ENCODE data around the gene INAVA. TPM values are rescaled to one million over a fixed set of nuclear protein-coding genes. Genes with fewer than 3 reads are reported as not detected.
"Not testable (repeated sequence)": the region's sequence is repeated elsewhere in the genome, so short reads cannot be mapped to it uniquely, and the experiment has no call there.

Gene INAVA
- total RNA-seq, 1 donor from 2014 or later = 9.0 TPM

DNA sequence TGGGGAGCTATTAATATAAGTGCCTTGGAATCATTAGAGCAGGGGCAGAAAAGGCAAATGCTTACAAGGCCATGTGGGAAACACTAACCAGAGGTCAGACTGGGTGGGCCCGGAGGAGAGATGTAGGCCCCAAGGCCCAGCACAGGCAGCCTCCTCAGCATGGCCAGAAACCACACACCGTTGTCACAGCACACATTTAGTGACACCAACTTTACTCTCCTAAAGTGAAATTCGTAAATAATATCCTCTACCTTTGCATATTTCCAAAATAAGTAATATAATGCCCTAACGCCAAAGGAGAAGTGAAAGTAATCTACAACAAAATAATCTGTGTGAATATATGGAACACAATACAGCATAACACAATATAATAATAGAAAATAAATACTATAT lies 66.2 kb downstream of the INAVA start:
- TF ChIP-seq, protein P1, sequence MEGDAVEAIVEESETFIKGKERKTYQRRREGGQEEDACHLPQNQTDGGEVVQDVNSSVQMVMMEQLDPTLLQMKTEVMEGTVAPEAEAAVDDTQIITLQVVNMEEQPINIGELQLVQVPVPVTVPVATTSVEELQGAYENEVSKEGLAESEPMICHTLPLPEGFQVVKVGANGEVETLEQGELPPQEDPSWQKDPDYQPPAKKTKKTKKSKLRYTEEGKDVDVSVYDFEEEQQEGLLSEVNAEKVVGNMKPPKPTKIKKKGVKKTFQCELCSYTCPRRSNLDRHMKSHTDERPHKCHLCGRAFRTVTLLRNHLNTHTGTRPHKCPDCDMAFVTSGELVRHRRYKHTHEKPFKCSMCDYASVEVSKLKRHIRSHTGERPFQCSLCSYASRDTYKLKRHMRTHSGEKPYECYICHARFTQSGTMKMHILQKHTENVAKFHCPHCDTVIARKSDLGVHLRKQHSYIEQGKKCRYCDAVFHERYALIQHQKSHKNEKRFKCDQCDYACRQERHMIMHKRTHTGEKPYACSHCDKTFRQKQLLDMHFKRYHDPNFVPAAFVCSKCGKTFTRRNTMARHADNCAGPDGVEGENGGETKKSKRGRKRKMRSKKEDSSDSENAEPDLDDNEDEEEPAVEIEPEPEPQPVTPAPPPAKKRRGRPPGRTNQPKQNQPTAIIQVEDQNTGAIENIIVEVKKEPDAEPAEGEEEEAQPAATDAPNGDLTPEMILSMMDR (IDR thresholded peaks at IDR 0.05) = no peak
- ATAC-seq (no peak), DNase-seq (peak; percentile 8)
- no peaks in the 10 kb centered on the region for H3K27me3 ChIP-seq
- H3K36me3 ChIP-seq = no peaks in the 10 kb centered on the region
- no peaks in the 10 kb centered on the region for H3K9me3 ChIP-seq
- H3K27ac ChIP-seq = no peak overlapping the region
- intact Hi-C loops (cut with DNase I) = no loop called here
- H3K4me3 ChIP-seq = no peak overlapping the region
- no peaks in the 10 kb centered on the region for H3K4me1 ChIP-seq

DNA sequence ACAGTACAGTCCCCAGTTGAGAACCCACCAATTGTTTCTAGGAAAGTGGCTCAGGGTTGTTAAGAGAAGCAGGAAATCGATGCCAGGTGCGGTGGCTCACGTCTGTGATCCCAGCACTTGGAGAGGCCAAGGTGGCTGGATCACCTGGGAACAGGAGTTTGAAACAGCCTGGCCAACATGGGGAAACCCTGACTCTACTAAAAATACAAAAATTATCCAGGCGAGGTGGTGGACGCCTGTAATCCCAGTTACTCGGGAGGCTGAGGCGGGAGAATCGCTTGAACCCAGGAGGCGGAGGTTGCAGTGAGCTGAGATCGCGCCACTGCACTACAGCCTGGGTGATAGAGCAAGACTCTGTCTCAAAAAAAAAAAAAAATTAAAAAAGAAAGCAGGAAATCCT lies 67.5 kb downstream of the INAVA start:
- H3K27me3 ChIP-seq; H3K36me3 ChIP-seq; H3K4me1 ChIP-seq; H3K9me3 ChIP-seq; ATAC-seq; intact Hi-C loops (cut with DNase I); H3K4me3 ChIP-seq; H3K27ac ChIP-seq: not testable (repeated sequence)
- DNase-seq = peak; percentile 6

DNA sequence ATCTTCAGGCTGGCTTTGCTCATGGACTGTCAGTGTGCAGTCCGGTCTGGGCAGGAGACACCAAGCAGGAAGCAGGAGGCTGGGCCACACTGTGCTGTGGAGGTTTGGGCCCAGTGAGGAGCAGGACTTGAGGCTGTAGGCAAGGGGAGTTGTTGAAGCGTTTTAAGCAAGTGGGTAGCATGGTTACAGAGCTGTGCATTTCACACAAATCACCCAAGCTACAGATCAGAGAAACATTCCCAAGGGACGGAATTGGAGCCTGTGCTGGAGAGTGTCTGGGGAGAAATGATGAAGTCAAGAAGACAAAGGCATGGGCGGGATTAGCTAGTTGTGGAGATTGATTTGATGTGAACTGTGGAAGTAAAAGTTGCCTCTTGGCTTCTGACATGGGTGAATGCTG lies 67.9 kb downstream of the INAVA start:
- TF ChIP-seq, protein P1 (IDR thresholded peaks at IDR 0.05) = no peak

DNA sequence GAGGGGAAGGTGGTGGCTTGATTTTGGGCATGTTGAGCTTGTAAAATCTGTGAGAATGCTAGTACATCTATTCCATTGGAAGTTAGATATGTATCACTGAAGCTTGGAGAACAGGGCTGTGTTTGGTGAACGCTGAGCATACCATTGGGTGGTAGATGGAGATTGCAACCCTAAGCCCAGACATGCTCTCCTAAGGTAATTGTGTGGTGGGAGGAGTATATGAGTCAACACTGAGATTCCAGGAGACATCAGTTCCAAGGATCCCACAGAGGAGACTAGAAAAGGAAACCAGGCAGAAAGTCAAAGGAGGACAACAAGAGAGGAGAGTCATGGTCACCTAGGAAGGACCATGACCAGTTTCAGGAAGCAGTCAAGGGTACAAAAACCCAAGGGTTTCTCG lies 68.4 kb downstream of the INAVA start:
- no peak for ATAC-seq
- TF ChIP-seq, protein P1 (IDR thresholded peaks at IDR 0.05) = no peak
- no peaks in the 10 kb centered on the region for H3K27me3 ChIP-seq
- H3K4me3 ChIP-seq = no peak overlapping the region
- no peaks in the 10 kb centered on the region for H3K4me1 ChIP-seq
- H3K9me3 ChIP-seq = no peaks in the 10 kb centered on the region
- intact Hi-C loops (cut with DNase I) = no loop called here
- DNase-seq = no peak
- H3K36me3 ChIP-seq = no peaks in the 10 kb centered on the region
- no peak overlapping the region for H3K27ac ChIP-seq

More for the DNA sequence above, 67.9 kb downstream of the INAVA start:
- H3K36me3 ChIP-seq = no peaks in the 10 kb centered on the region
- H3K4me1 ChIP-seq = no peaks in the 10 kb centered on the region
- no peak overlapping the region for H3K27ac ChIP-seq
- DNase-seq (peak; percentile 31), ATAC-seq (no peak)
- H3K27me3 ChIP-seq = no peaks in the 10 kb centered on the region
- H3K9me3 ChIP-seq = no peaks in the 10 kb centered on the region
- intact Hi-C loops (cut with DNase I) = no loop called here
- no peak overlapping the region for H3K4me3 ChIP-seq

DNA sequence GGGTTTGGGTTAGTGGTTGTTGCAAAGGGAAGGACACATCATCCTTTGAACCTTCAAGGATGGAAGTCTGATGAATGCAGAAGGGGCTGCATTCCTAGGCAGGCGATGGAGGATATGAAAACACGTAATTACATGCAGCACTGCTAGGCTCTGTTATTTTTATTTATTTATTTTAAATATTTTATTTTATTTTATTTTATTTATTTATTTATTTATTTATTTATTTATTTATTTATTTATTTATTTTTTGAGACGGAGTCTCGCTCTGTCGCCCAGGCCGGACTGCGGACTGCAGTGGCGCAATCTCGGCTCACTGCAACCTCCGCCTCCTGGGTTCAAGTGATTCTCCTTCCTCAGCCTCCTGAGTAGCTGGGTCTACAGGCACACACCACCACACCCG lies 69.2 kb downstream of the INAVA start:
- H3K4me3 ChIP-seq; H3K27me3 ChIP-seq; H3K36me3 ChIP-seq; H3K9me3 ChIP-seq; H3K27ac ChIP-seq; ATAC-seq; intact Hi-C loops (cut with DNase I); H3K4me1 ChIP-seq: not testable (repeated sequence)
- peak; percentile 6 for DNase-seq

Other genes starting within 250 kb of the INAVA start
- gene DDX59, start 225.0 kb upstream of the INAVA start, total RNA-seq = 14.9 TPM
- gene CAMSAP2, start 156.0 kb upstream of the INAVA start, total RNA-seq = 34.8 TPM
- 0.32 TPM for gene GPR25, start 21.9 kb upstream of the INAVA start, total RNA-seq
- gene KIF21B, start 128.8 kb downstream of the INAVA start, total RNA-seq = 5.7 TPM
- gene CACNA1S, start 217.5 kb downstream of the INAVA start, total RNA-seq = 0.55 TPM
- 0.29 TPM for gene ASCL5, start 232.3 kb downstream of the INAVA start, total RNA-seq

Measured in upper lobe of right lung (tissue), 1 donor.